NOMO-1 treated with dmso at 0.1 percent for 144 hours (cell line): ENCODE results near the gene ARPC3.
"Not testable (repeated sequence)": the region's sequence is repeated elsewhere in the genome, so short reads cannot be mapped to it uniquely, and the experiment has no call there.

ENCODE experiments used
- DNase-seq: peaks from one replicate; lab custom pipeline; 2025; ENCODE audit not compliant: unreplicated experiment; lab: John Stamatoyannopoulos, UW

The ARPC3 gene

DNA sequence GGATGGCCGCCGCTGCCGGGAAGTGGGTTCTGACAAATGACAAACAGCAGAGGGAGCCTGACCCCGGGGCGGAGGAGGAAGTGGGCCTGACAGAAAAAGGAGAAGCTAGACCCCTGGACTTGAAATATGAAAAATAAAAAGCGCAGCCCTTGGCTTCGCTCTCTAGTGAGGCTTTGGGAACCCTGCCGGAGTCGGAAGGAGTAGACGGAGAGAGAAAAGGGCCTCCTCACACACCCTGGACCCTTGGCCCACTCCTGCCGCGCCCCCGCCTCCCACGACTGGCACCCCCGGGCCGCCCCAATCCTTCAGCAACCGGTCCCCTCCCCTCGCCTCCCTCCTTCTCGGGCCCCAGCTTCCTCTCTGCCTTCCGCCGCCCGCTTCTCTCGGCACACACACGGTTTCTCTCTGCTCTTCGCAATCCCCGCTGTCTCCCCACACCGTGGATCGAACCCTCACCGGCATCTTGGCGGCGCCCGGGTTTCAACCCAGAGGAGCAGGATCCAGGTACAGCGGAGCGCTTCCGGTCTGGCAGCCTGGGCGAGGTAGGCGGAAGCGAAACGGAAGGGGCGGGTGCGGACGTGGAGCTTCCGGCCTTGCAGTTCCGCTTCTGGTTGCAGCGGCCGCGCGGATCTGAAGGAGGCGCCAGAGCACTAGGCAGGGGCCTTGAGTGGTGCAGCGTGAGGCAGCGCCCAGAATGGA lies at the start of gene ARPC3:
TSS of gene ARPC3 (minus strand) at position 539 of the 699 bp plus-strand sequence. CDS start at position 462, 77 bp downstream.
- DNase-seq = peak; percentile 97

DNA sequence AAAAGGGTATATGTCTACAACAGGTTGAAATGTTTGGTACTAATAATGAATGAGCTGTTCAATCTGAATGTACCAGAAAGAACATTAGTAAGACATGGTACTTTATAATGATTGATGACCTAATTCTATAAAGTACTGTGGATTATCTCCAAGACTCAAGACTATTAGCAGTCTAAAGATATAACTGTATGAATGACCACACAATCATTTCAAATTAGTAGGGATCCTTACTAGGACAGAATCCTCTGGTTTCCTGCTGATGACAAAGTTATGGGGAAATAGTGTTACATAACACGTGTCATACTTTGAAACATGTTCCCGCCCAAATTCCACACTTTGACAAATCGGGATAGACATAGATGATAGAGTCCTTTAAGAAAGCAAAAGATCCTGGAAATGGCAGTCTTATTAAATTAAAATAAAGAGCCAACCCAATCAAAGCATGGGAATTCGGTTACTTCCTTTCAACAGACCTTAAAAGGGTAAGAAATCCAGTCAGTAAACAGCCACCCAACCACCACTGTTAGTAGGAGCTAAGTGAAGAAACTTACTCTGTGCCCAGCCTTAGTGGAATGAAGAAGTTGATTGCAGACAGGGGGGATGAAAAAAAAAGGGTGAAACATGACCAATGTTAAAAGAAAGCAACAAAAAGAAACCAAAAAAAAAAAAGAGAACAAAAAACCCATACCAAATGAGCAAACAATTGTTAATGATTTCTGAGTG lies 49.0 kb upstream of the ARPC3 start:
- peak; percentile 53 for DNase-seq

DNA sequence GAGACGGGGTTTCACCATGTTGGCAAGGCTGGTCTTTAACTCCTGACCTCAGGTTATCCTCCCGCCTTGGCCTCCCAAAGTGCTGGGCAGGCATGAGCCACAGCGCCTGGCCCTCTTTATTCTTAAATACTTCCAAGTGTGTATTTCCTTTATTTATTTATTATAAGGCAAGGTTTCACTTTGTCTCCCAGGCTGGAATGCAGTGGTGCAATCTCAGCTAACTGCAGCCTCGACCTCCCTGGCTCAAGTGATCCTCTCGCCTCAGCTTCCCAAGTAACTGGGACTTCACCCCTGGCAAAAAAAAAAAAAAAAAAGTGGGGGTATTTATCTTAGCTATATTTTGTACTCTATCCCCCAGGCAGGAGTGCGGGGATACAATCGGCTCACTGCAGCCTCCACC lies 25.3 kb upstream of the ARPC3 start:
- DNase-seq = no peak

DNA sequence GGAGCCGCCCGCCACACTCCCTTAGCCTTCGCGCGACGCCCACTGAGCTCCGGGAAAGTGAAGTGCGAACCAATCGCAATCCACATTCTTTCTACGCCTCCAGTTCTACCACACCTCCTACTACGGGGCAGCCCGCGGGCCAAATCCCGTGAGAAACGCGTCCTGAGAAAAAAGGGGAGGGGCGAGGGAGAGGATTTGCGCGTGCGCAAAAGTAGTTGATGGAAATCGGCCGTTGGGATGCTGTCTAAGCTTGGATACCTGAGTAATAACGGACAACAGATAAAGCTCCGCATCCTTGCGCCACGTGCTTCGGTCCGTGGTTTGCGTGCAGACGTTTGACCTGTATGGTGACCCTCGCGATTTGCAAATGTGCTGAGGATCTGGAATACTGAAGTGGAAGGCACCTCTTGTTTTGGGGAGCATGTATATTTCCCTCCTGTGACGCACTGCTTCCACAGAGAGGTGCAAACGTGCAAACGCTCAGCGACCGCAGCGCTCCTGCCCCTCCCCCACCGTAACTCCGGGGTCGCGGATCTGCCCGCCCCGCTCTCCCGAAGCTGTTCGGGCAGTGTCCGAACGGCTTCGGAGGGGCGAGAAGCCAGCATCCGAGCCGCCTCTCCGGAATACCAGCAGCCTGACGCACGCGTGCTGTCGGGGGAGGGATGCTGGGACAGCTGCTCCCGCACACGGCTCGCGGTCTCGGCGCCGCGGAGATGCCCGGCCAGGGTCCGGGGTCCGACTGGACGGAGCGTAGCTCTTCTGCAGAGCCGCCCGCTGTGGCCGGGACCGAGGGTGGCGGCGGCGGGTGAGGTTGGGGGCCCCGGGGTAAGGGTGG lies 18.3 kb upstream of the ARPC3 start, which contains the start of the genes FAM216A and GPN3:
TSS of gene FAM216A (plus strand) at position 632 of the 835 bp plus-strand sequence. CDS start at position 663, 31 bp downstream.
TSS of gene GPN3 (minus strand) at position 44 of the 835 bp plus-strand sequence. CDS start 54 bp downstream, outside the sequence.
- peak; percentile 99 for DNase-seq

DNA sequence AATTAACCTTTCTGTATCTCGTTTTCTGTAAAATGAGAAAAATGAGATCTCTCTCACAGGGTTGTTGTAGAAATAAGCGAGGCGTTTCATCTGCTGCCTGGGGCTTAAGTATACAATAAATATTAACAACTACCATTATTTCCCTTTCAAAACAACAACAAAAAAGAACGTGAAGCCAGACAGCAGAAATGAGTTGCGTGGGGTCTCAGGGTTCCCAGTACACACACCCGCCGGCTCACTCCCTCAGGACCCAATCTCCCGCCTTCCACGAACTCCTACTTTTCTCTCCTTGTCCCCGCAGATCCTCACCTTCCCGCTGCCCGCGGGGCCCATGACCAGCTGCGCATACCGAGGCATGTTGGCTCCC lies 17.7 kb upstream of the ARPC3 start:
- no peak for DNase-seq

- no peak for DNase-seq
These were observed 16.7 kb upstream of the ARPC3 start for GRCh38 chr12:110466791-110467190.

- DNase-seq = not testable (repeated sequence)
These were observed 15.6 kb upstream of the ARPC3 start for GRCh38 chr12:110465765-110466164.

DNA sequence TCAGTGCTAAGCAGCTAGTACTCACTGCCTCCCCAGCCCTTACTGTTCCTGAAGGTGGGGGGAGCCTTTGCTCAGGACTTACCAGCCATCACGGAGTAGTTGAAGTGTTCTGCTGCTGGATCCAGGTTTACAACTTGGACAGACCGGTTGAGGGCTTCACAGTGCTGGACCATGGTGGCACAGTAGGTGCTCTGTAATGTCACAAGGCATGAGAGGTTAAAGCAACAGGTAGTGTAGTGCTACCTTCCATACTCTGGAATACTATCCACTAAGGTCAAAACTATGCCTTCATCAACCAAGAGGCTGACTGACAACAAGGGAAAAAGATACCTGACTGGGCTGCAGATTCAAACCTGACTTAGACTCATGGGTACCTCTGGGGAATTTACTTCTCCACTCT lies 14.9 kb upstream of the ARPC3 start:
- DNase-seq = no peak

- DNase-seq = not testable (repeated sequence)
These were observed 11.1 kb upstream of the ARPC3 start for GRCh38 chr12:110461189-110461588.

GRCh38 chr12:110458756-110459155 lies 8.6 kb upstream of the ARPC3 start:
- DNase-seq = no peak

GRCh38 chr12:110453569-110454296 lies 3.6 kb upstream of the ARPC3 start:
- no peak for DNase-seq

DNA sequence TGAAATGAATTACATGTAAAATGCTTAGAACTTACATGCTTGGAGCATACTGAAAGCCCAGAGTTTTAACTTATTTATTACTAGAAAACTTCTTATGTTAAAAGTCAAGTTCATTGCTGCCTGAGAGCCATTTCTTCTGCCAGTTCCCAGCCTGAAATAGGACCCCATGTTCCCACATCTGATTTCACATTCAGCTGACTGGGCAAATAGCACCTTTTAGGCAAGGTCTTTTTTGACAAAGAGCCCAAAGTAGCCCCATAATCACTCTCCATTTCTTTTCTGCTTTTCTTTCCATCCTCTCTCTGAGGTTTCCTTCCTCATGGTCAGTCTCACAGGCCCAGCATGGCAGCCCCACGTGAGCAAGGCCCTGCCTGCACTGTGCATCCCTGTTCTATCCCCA lies 1.1 kb upstream of the ARPC3 start:
- no peak for DNase-seq

DNA sequence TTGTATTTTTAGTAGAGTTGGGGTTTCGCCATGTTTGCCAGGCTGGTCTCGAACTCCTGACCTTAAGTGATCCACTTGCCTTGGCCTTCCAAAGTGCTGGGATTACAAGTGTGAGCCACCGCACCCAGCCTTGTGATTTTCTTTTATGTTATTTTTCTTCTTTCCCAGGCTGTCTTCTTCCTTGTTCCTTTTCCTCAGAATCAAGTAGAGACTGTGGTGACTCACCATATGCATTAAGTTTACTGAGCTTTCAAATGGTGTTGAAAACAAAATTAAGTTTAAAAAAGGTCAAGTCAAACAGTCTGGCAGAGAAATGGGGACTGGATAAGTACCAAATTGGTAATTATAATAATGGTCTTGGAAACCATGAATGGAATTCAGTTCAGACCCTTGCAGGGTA lies 5.7 kb downstream of the ARPC3 start:
- no peak for DNase-seq

GRCh38 chr12:110436231-110436630 lies 13.9 kb downstream of the ARPC3 start:
- no peak for DNase-seq

DNA sequence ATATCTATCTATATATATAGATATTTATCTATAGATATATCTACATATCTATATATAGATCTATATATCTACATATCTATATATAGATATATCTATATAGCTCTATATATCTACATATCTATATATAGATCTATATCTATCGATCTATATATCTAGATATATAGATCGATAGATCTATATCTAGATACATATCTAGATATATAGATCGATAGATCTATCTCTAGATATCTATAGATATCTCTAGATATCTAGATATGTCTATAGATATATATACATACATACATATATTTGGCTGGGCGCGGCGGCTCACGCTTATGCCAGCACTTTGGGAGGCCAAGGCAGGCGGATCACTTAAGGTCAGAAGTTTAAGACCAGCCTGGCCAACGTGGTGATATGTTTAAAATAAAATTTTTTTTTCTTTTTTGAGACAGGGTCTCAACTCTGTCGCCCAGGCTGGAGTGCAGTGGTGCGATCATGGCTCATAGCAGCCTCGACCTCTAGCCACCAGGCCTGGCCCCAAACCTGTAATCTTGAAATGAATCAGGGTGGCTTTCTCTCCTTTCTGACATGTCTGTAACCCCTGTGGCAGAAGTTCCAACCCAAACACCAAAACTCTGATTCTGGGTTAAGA lies 18.1 kb downstream of the ARPC3 start:
- DNase-seq = no peak

- not testable (repeated sequence) for DNase-seq
These were observed 20.5 kb downstream of the ARPC3 start for GRCh38 chr12:110429676-110430075.

- DNase-seq = no peak
These were observed 23.7 kb downstream of the ARPC3 start for GRCh38 chr12:110426406-110426805.

GRCh38 chr12:110424237-110424636 lies 25.9 kb downstream of the ARPC3 start:
- DNase-seq = no peak

DNA sequence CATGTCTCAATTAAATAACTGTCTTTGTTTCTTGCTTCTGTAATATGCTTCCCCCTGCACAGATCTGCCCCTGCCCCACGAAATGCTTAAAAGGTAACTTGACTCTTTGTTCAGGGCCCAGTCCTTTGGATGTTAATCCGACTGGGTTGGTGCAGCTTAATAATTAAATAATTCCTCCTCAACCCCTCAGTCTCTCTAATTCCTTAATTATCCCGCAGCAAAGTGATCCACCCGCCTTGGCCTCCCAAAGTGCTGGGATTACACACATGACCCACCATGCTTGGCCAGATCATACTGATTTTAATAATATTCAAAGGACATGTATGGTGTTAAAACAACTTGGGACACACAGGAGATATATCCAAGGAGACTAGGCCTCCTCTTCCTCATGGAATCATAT lies 28.4 kb downstream of the ARPC3 start:
- DNase-seq = no peak

GRCh38 chr12:110421159-110421661 lies 28.9 kb downstream of the ARPC3 start:
- no peak for DNase-seq
